GM19238 (cell line): ENCODE measurements around the gene TRIP6.

ENCODE experiments used
- DNase-seq: peaks from one replicate; pipeline ENCODE4 v3.0.0; 2011; ENCODE audit warnings: low spot score; ENCODE audit not compliant: insufficient read length

Gene TRIP6

GRCh38 chr7:100867040-100867775 lies at the start of gene TRIP6:
TRIP6 (plus strand) TSS chr7:100867387; CDS start chr7:100867498, 111 bp downstream.
- peak; percentile 81 for DNase-seq

GRCh38 chr7:100818366-100818765 lies 48.8 kb upstream of the TRIP6 start:
- no peak for DNase-seq

GRCh38 chr7:100818825-100819224 lies 48.4 kb upstream of the TRIP6 start:
- no peak for DNase-seq

- no peak for DNase-seq
Measured at GRCh38 chr7:100819586-100819985, 47.6 kb upstream of the TRIP6 start.

- no peak for DNase-seq
Measured at GRCh38 chr7:100822236-100823139, 44.7 kb upstream of the TRIP6 start.

GRCh38 chr7:100823140-100823525 lies 44.1 kb upstream of the TRIP6 start:
- no peak for DNase-seq

GRCh38 chr7:100823534-100823933 lies 43.7 kb upstream of the TRIP6 start:
- no peak for DNase-seq

- DNase-seq = no peak
Measured at GRCh38 chr7:100824499-100825214, 42.5 kb upstream of the TRIP6 start.

- no peak for DNase-seq
Measured at GRCh38 chr7:100825215-100825671, 41.9 kb upstream of the TRIP6 start.

- no peak for DNase-seq
Measured at GRCh38 chr7:100825751-100826513, 41.3 kb upstream of the TRIP6 start.

- no peak for DNase-seq
Measured at GRCh38 chr7:100826514-100827329, 40.5 kb upstream of the TRIP6 start.

GRCh38 chr7:100827330-100828226 lies 39.6 kb upstream of the TRIP6 start, which contains the start of gene EPHB4:
EPHB4 (minus strand) TSS chr7:100827523; CDS start chr7:100827030, 493 bp downstream.
- no peak for DNase-seq

GRCh38 chr7:100829150-100829716 lies 38.0 kb upstream of the TRIP6 start:
- DNase-seq = no peak

- DNase-seq = no peak
Measured at GRCh38 chr7:100830396-100830795, 36.8 kb upstream of the TRIP6 start.

- DNase-seq = no peak
Measured at GRCh38 chr7:100832281-100832633, 34.9 kb upstream of the TRIP6 start.

- no peak for DNase-seq
Measured at GRCh38 chr7:100835903-100836811, 31.0 kb upstream of the TRIP6 start.

- DNase-seq = no peak
Measured at GRCh38 chr7:100836812-100837098, 30.4 kb upstream of the TRIP6 start.
